Mesendoderm (in vitro differentiated cells): Measurements from ENCODE around the gene SPRR1B.

Source experiments
- DNase-seq: peaks from one replicate; pipeline ENCODE4 v3.0.0; 2013
- H2AK5ac ChIP-seq: 2 replicates; pipeline ENCODE4 v1.6.1; 2013; ENCODE audit warnings: low read length, inconsistent platforms
- H2BK120ac ChIP-seq: 2 replicates; pipeline ENCODE4 v1.6.1; 2013; ENCODE audit warnings: low read depth, mild to moderate bottlenecking, low read length, moderate library complexity, mixed read lengths
- H2BK15ac ChIP-seq: replicated peaks from 2 replicates; pipeline ENCODE4 v1.6.1; 2013; ENCODE audit warnings: low read depth, mild to moderate bottlenecking, moderate library complexity
- H2BK5ac ChIP-seq: 2 replicates; pipeline ENCODE4 v1.6.1; 2013; ENCODE audit warnings: low read length, inconsistent platforms
- H3K18ac ChIP-seq: 2 replicates; pipeline ENCODE4 v1.6.1; 2013; ENCODE audit warnings: mild to moderate bottlenecking, low read length, mixed read lengths
- H3K23ac ChIP-seq: one replicate; pipeline ENCODE4 v1.6.1; 2013; ENCODE audit warnings: low read length
- H3K27ac ChIP-seq: 2 replicates; pipeline ENCODE4 v1.5.1; 2013; ENCODE audit warnings: low read depth, mild to moderate bottlenecking, inconsistent platforms, low read length, moderate library complexity
- H3K27me3 ChIP-seq: 2 replicates; pipeline ENCODE4 v1.6.1; 2013; ENCODE audit warnings: low read length, control low read depth, mild to moderate bottlenecking, inconsistent platforms; ENCODE audit not compliant: insufficient read depth, poor library complexity
- H3K36me3 ChIP-seq: 2 replicates; pipeline ENCODE4 v1.6.1; 2013; ENCODE audit warnings: low read length, inconsistent platforms; ENCODE audit not compliant: control insufficient read depth, insufficient read depth
- H3K4ac ChIP-seq: one replicate; pipeline ENCODE4 v1.6.1; 2013; ENCODE audit warnings: low read depth, mild to moderate bottlenecking, low read length, moderate library complexity
- H3K4me1 ChIP-seq: 2 replicates; pipeline ENCODE4 v1.6.1; 2013; ENCODE audit warnings: low read depth, low read length, inconsistent platforms; ENCODE audit not compliant: control insufficient read depth
- H3K4me2 ChIP-seq: 2 replicates; pipeline ENCODE4 v1.6.1; 2013; ENCODE audit warnings: low read length
- H3K4me3 ChIP-seq: 2 replicates; pipeline ENCODE4 v1.5.1; 2013; ENCODE audit warnings: mild to moderate bottlenecking, low read length
- H3K56ac ChIP-seq: one replicate; pipeline ENCODE4 v1.6.1; 2013; ENCODE audit warnings: low read length
- H3K79me1 ChIP-seq: 2 replicates; pipeline ENCODE4 v1.6.1; 2013; ENCODE audit warnings: low read length, inconsistent platforms
- H3K79me2 ChIP-seq: 2 replicates; pipeline ENCODE4 v1.6.1; 2013; ENCODE audit warnings: mild to moderate bottlenecking, low read length; ENCODE audit not compliant: control insufficient read depth, insufficient read depth
- H3K9ac ChIP-seq: 2 replicates; pipeline ENCODE4 v1.6.1; 2013; ENCODE audit warnings: low read length, inconsistent platforms
- H4K5ac ChIP-seq: one replicate; pipeline ENCODE4 v1.6.1; 2013; ENCODE audit warnings: low read length
- H4K8ac ChIP-seq: one replicate; pipeline ENCODE4 v1.6.1; 2013; ENCODE audit warnings: low read depth, mild to moderate bottlenecking, control low read depth, low read length, moderate library complexity
- WGBS: extraction: QIAGEN DNeasy Blood & Tissue Kit; methylation state at CpG from one replicate; pipeline ENCODE4 v1.1.7; 2013; ENCODE audit warnings: low lambda C conversion rate, missing lambda C conversion rate; ENCODE audit not compliant: insufficient coverage; ENCODE audit errors: extremely low coverage; 5-methylcytosine and 5-hydroxymethylcytosine counted together

The SPRR1B gene

GRCh38 chr1:153025797-153026196, 5.2 kb upstream of the SPRR1B start:
- Histone ChIP-seq H2AK5ac (no peak overlapping the region), H3K56ac (no peak overlapping the region), H3K4me3 (no peak overlapping the region), H3K18ac (no peak overlapping the region), H2BK120ac (no peak overlapping the region), H2BK5ac (no peak overlapping the region), H3K27ac (no peak overlapping the region), H3K4ac (no peak overlapping the region), H3K4me1 (no peaks in the 10 kb centered on the region), H2BK15ac (no peak overlapping the region), H3K79me1 (no peaks in the 10 kb centered on the region), H3K27me3 (no peaks in the 10 kb centered on the region), H3K23ac (no peak overlapping the region), H3K36me3 (no peaks in the 10 kb centered on the region), H4K8ac (no peak overlapping the region), H3K79me2 (no peaks in the 10 kb centered on the region), H3K4me2 (no peak overlapping the region), H4K5ac (no peak overlapping the region), H3K9ac (no peak overlapping the region)
- WGBS = no CpG with 5 or more reads among the region's 1 CpG
- no peak for DNase-seq

- no peaks in the 10 kb centered on the region for H3K4me1 ChIP-seq
- no peak overlapping the region for H3K4me3 ChIP-seq
- no peaks in the 10 kb centered on the region for H3K79me2 ChIP-seq
- no peak overlapping the region for H2BK120ac ChIP-seq
- no peaks in the 10 kb centered on the region for H3K79me1 ChIP-seq
- DNase-seq = no peak
- no peak overlapping the region for H3K9ac ChIP-seq
- WGBS = no CpG with 5 or more reads among the region's 1 CpG
- no peak overlapping the region for H2BK15ac ChIP-seq
- no peaks in the 10 kb centered on the region for H3K36me3 ChIP-seq
- H3K27me3 ChIP-seq = no peaks in the 10 kb centered on the region
- no peak overlapping the region for H3K56ac ChIP-seq
- H4K8ac ChIP-seq = no peak overlapping the region
- no peak overlapping the region for H4K5ac ChIP-seq
- no peak overlapping the region for H3K27ac ChIP-seq
- no peak overlapping the region for H2BK5ac ChIP-seq
- no peak overlapping the region for H3K23ac ChIP-seq
- no peak overlapping the region for H3K4ac ChIP-seq
- H3K4me2 ChIP-seq = no peak overlapping the region
- no peak overlapping the region for H2AK5ac ChIP-seq
- H3K18ac ChIP-seq = no peak overlapping the region
These were observed 2.2 kb upstream of the SPRR1B start for GRCh38 chr1:153028766-153029165.

DNA sequence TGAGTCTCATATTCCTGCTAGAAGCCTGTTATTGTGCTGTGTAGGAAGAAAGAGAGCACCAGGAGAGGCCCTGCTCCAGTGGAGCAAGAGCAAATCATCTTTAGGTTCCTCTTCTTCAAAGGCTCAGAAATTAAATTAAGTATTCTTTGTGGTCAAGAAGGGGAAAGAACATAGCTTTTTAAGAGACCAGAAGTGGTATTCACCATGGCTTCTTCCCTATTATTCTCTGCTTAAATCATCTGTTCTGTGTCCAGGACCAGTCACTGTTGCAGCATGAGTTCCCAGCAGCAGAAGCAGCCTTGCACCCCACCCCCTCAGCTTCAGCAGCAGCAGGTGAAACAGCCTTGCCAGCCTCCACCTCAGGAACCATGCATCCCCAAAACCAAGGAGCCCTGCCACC, 1.1 kb downstream of the SPRR1B start:
- no peak overlapping the region for H4K8ac ChIP-seq
- no peak overlapping the region for H3K4me2 ChIP-seq
- no peak overlapping the region for H3K56ac ChIP-seq
- H3K4me1 ChIP-seq = no peaks in the 10 kb centered on the region
- H2BK120ac ChIP-seq = no peak overlapping the region
- H2BK15ac ChIP-seq = no peak overlapping the region
- H3K9ac ChIP-seq = no peak overlapping the region
- H3K4ac ChIP-seq = no peak overlapping the region
- no peak overlapping the region for H2BK5ac ChIP-seq
- no peak overlapping the region for H4K5ac ChIP-seq
- H3K79me1 ChIP-seq = no peaks in the 10 kb centered on the region
- no peak overlapping the region for H3K23ac ChIP-seq
- H3K79me2 ChIP-seq = no peaks in the 10 kb centered on the region
- no peak for DNase-seq
- H3K4me3 ChIP-seq = no peak overlapping the region
- no peak overlapping the region for H3K18ac ChIP-seq
- H3K36me3 ChIP-seq = no peaks in the 10 kb centered on the region
- no peaks in the 10 kb centered on the region for H3K27me3 ChIP-seq
- H3K27ac ChIP-seq = no peak overlapping the region
- no peak overlapping the region for H2AK5ac ChIP-seq

DNA sequence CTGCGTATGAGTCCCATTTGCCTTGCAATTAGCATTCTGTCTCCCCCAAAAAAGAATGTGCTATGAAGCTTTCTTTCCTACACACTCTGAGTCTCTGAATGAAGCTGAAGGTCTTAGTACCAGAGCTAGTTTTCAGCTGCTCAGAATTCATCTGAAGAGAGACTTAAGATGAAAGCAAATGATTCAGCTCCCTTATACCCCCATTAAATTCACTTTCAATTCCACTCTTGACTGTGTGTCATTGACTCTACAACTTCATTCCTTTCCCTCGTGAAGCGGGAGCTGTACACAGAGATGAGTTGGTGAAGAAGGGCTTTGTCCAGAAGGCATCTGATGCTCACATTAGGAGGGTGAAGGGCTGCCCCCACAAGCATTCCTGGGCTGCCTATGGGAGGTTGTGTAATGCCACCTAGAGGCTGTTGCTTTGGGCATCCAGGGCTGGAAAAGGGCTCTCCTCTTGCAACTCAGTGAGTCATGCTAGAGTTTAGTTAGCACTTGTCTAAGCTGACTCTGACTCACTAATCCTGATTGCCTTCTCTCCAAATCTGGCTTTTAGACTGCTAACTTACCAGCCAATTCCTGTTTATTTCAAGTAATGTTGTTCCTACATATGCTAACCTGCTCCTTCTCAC, 1.8 kb downstream of the SPRR1B start:
- Histone ChIP-seq H3K23ac (no peak overlapping the region), H3K4me3 (no peak overlapping the region), H2AK5ac (no peak overlapping the region), H2BK15ac (no peak overlapping the region), H3K18ac (no peak overlapping the region), H3K27ac (no peak overlapping the region), H3K79me2 (no peaks in the 10 kb centered on the region), H2BK120ac (no peak overlapping the region), H3K9ac (no peak overlapping the region), H3K4ac (no peak overlapping the region), H3K27me3 (no peaks in the 10 kb centered on the region), H2BK5ac (no peak overlapping the region), H4K8ac (no peak overlapping the region), H3K79me1 (no peaks in the 10 kb centered on the region), H3K56ac (no peak overlapping the region), H3K4me1 (no peaks in the 10 kb centered on the region), H3K4me2 (no peak overlapping the region), H4K5ac (no peak overlapping the region), H3K36me3 (no peaks in the 10 kb centered on the region)
- DNase-seq = peak; percentile 91
- WGBS = no CpG with 5 or more reads among the region's 3 CpGs

GRCh38 chr1:153035211-153035610, 4.2 kb downstream of the SPRR1B start:
- Histone ChIP-seq H3K18ac (no peak overlapping the region), H3K4me2 (no peak overlapping the region), H3K9ac (no peak overlapping the region), H2BK15ac (no peak overlapping the region), H2AK5ac (no peak overlapping the region), H3K79me2 (no peaks in the 10 kb centered on the region), H3K79me1 (no peaks in the 10 kb centered on the region), H3K36me3 (no peaks in the 10 kb centered on the region), H3K4me1 (no peaks in the 10 kb centered on the region), H3K27ac (no peak overlapping the region), H3K56ac (no peak overlapping the region), H3K23ac (no peak overlapping the region), H2BK5ac (no peak overlapping the region), H4K5ac (no peak overlapping the region), H4K8ac (no peak overlapping the region), H3K27me3 (no peaks in the 10 kb centered on the region), H2BK120ac (no peak overlapping the region), H3K4me3 (no peak overlapping the region), H3K4ac (no peak overlapping the region)
- DNase-seq = no peak
- no CpG with 5 or more reads among the region's 1 CpG for WGBS

GRCh38 chr1:153040950-153041631, 10.1 kb downstream of the SPRR1B start, which contains the start of gene SPRR2D:
TSS of gene SPRR2D (minus strand) at chr1:153041120. CDS start at chr1:153040346, 774 bp downstream.
- H3K56ac ChIP-seq = no peak within 1 kb of the TSS
- no peaks in the 10 kb centered on the region for H3K36me3 ChIP-seq
- H3K27me3 ChIP-seq = no peaks in the 10 kb centered on the region
- no peak within 1 kb of the TSS for H3K23ac ChIP-seq
- H3K4ac ChIP-seq = no peak within 1 kb of the TSS
- H3K27ac ChIP-seq = peak within 1 kb of the TSS; percentile 20
- no peak within 1 kb of the TSS for H2BK5ac ChIP-seq
- H3K4me3 ChIP-seq = no peak within 1 kb of the TSS
- no peak within 1 kb of the TSS for H2BK15ac ChIP-seq
- DNase-seq = no peak
- H4K5ac ChIP-seq = no peak within 1 kb of the TSS
- WGBS = no CpG with 5 or more reads among the region's 4 CpGs
- H3K9ac ChIP-seq = no peak within 1 kb of the TSS
- no peak within 1 kb of the TSS for H4K8ac ChIP-seq
- no peak within 1 kb of the TSS for H2AK5ac ChIP-seq
- H2BK120ac ChIP-seq = no peak within 1 kb of the TSS
- H3K18ac ChIP-seq = no peak within 1 kb of the TSS
- no peak within 1 kb of the TSS for H3K4me2 ChIP-seq
- no peaks in the 10 kb centered on the region for H3K4me1 ChIP-seq
- H3K79me2 ChIP-seq = no peaks in the 10 kb centered on the region
- H3K79me1 ChIP-seq = no peaks in the 10 kb centered on the region
